Kidney tubule cell (primary cell): ENCODE measurements around the gene RNF152.
A peak's percentile ranks its signal among the peaks of the same experiment; 100 is the strongest.

Experiments
- DNase-seq: peaks from one replicate; pipeline ENCODE4 v3.0.0-alpha.2; 2018; ENCODE audit warnings: low spot score

The RNF152 gene, protein sequence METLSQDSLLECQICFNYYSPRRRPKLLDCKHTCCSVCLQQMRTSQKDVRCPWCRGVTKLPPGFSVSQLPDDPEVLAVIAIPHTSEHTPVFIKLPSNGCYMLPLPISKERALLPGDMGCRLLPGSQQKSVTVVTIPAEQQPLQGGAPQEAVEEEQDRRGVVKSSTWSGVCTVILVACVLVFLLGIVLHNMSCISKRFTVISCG

DNA sequence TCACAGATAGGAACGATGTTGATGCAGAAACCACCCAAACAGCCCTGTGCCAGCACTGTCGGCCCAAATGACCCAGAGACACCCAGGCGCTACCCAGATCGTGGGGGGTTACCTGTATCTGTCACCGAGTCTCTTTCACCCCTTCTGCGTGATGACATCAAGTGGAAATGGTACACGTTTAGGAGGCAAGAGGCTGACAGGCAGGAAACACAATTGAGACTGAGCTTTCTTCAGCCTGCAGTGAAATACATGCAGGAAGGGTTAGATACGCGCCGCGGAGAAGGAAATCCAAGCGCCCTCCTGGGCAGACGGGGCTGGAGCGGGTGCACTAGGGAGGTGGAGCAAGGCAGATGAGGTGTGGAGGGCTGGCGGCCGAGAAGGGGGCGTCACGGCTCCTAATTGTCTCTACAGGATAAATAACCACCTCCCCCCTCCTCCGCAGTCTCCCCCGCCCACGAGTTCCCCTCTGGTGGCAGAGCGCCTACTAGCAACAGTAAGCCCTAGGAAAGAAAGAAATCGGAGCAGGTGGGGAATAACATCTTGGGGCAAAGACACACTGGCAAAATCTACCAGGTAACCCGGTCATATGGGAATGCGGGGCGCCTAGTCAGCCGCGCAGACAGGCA is at the start of gene RNF152:
Gene RNF152, minus strand, starts transcription at position 325 of the 626 bp plus-strand sequence. CDS start 76,544 bp downstream, outside the sequence.
- peak; percentile 21 for DNase-seq

DNA sequence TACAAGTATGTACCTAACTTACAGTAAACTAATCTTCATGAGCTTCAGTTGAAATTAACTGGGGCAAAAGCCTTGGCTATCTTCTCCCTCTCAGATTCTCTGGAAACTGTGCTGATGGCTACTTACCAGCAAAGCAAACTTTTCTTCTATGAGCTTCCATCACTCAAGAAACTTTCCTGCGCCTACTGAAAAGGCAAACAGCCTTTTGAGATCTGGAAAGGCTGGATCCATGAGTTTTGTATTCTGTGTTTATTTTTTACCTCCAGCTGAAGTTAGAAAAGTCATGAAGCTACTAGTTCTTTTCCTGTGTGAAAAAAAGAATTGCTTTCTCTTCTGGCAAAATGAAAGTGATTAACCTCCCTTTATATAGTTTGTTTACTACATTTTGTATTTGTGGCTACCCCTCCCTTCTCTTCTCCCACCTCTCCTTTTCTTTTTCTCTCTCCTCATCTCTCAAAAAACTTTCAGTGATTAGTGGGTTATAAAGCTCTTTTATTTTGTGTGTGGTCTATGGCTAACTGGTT is 49.2 kb upstream of the RNF152 start:
- no peak for DNase-seq

DNA sequence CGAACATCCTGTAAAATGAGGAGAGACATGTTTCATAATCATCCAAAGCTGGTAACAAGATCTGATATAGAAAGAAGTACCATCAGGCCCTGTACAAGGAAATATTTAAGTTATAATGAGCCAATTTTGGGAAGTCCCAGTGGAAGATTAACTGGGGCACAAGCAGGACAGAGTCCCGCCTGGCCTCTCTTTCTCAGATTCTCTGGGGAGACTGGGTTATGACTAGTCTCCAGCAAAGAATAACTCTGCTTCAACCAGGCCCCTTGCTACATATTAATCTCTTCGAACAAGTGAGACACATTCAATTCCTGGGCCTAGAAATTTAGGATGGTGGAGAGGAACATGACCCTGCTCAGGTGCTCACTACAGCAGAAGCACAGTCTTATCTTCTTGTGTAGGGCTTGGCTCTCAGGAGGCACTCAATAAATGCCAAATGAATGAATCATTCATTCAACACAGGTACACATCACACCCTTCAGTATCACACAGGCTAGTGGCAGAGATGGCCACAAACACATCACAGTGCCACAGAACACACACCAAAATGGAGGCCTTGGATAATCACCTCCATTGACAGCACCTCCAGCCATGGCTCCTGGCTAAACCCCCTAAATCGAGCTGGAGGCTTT is 46.4 kb upstream of the RNF152 start:
- DNase-seq, result peak; percentile 69

DNA sequence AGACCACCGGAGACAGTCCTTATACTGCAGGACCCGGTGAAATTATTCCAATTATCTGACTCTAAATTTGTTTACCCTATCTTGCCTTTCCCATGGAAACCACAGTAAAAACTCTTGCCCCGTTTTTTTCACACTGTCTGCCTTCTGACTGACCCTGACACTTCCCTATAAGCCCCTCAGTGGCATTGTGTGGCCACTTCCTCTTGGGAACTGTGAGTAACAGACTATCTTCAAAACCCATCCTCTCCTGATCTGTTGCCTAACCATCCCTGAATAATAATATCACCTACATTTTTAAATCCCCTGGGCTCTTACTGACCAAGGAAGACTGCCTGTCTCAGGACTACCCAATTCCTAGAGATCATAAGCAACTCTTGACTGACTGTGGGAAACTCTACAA is 42.6 kb upstream of the RNF152 start:
- DNase-seq, result no peak

DNA sequence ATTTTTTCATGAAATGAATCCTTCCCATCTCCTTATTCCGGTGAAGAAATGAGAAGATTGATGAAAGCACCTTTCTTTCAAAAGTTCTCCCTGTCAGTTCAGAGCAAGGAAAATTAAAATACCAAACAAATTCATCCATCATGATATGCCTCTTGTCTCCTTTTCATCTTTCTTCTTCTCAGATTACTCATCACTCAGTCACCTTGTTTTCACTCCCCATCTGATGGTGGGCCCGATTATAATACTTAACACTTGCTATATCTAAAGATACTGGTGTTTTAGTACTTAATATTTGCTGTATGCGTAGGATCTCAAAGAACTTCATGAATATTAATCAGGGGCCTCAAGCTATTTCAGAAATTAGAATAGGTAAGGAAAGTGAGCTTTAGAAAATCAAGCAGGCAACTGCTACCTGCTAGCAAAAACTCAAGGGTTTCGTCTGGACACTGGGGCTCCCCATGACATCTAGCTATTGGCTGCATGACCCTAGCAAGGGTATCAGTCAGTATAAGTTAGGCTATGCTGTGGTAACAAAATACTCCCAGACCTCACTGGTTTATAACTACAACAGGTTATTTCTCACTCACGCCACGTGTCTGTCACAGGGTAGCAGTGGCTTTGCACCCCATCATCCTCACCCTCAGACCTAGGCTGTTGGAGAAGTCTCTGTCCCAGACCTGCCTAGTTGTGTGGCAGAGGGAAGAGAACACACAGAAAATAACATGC is 39.0 kb upstream of the RNF152 start:
- no peak for DNase-seq

DNA sequence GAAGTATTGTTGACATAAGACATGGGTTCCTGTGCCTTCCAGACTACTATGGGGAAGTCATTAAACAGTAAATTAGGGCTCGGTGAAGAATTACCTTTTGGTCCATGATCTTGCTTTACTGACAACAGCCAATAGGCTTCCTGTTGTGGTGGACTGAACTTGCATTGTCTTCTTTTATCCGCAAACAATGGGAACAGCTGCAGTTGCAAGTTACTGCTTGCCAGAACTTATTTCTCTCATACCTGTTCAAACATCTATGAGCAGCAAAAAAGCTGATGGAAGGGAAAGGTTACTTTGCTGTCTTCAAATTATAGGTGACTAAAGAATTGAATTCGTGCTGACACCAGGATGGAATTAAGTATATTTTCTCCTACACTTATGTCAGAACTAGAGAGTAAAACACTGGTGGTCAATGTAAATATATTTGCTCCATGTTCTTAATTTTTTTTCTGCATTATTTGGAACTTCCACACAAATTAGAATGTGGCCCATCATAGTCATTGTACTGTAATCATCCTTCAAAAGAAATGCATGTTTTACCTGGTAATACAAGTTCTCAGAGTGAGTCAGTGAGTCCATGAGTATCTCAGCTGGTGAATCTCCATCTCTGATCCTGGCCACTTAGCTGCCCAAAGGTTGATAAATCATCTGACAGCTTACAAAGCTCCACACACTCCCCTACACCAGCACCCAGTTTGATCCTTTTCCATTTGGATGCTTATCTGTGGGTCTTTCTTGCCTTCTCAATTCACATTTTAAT is 37.3 kb upstream of the RNF152 start:
- no peak for DNase-seq

DNA sequence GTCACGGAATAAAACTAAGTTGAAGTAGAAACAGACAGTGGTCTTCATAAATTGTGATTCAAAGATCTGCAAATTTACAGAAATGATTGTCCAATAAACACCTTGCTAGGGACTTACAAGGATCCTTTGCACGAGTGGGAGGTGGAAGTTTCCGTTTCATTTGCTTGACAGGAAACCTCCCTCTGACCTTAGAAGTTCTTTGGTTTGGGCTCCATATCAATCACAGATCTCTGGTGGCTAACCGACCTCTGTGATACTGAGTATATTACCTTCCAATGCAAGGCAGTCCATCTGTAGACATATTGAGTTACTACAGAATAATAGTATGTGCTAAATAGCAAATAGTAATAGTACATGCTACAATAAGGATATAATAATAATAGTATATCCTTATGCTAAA is 33.7 kb upstream of the RNF152 start:
- no peak for DNase-seq

DNA sequence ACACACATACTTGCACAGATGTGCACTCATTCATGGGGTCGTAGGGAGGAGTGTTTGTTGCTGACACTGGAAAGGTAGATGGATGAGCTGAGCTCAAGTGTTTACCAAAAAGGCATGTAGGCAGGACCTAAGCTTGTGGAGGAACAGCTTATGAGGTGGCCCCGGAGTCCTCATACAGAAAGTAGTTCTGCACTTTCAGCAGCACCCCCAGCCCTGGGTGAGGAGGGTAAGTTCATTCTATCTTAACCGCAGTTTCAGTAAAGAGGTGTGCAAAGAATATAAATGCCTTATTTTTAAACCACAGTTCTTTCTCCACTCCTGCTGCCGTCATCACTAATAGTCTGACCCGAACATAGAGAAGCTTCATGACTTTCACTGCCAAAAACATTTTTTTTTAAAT is 31.7 kb upstream of the RNF152 start:
- no peak for DNase-seq

DNA sequence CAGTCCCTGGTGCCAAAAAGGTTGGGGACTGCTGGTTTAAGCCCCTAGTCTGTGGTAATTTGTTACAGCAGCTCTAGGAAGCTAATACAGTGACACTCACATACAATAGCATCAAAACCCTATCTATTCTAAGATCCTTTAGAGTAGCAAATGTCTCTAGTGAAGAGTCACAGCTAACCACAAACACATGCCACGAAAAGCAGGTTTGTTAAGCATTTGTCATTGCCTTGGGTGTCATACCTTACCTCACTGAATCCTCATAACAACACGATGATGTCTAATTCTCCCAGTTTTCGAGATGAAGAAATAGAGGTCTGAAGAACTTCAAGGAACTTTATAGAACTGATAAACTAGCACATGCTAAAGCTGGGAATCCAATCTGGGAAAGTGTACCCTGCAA is 29.6 kb upstream of the RNF152 start:
- DNase-seq, result no peak

DNA sequence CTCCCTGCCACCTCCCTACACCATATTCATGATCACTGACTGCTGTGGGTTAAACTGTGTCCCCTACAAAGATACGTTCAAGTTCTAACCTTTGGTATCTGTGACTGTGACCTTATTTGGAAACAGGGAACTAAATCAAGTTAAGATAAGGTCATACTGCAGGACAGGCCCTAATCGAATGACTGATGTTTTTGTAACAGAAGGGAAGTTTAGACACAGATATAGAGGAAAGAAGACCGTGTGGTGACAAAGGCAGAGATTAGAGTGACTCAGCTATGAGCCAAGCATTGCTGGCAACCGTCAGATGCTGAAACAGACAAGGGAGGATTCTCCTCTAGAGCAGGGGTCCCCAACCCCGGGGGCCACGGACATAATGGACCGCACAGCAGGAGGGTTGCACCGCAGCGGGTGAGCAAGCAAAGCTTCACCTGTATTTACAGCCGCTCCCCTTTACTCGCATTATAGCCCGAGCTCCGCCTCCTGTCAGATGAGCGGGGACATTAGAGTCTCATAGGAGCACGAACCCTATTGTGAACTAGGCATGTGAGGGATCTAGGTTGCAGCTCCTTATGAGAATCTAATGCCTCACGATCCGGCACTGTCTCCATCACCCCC is 28.9 kb upstream of the RNF152 start:
- no peak for DNase-seq

DNA sequence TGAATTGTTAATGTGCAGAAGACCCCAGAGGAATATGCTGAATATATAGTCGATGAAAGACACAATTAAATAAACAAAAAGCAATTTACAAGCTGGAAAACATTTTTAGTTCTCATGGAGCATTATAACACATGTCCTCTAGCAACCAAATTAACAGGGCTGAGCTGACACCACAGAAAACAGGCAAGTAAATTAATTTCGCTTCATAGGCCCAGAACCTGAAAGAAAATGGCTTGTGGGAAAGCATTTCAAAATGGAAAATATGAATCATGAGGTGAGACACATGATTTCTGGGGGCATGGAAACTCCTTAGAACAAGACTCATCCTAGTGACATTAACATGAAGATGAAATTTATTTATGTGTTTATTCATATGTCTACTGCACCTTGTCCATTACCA is 25.0 kb upstream of the RNF152 start:
- DNase-seq, result no peak

DNA sequence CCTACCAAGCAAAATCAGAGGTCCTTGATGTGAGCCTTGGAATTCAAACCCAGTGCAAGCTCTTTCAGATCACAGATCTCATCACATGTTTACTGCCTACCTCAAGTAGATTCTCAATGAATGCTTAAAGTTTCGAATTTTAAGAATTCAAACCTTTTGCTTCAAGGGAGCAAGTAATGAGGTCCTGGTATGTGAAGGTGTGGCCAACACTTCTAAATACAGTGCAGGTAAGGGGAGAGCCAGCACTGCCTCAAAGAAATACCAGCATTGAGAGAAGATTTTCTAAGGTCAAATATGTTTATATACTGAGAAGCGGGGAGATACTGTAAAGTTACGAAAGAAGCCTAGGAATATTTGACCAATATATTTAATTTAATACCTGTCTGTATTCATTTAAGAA is 19.7 kb upstream of the RNF152 start:
- no peak for DNase-seq

DNA sequence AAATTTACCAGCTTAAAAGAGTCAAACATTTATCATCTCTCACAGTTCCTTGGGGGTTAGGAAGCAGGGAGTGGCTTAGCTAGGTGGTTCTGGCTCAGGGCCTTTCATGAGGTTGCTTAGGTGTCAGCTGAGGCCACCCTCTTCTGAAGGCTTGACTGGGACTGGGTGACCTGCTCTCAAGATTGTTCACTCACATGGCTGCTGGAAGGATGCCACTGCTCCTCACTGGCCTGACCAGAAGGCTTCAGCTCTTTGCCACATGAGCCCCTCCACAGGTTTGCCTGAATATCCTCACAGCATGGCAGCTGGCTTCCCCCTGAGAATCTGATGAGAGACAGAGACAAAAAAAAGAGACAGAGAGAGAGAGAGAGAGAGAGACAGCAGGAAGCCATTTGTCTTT is 17.3 kb upstream of the RNF152 start:
- DNase-seq, result no peak

DNA sequence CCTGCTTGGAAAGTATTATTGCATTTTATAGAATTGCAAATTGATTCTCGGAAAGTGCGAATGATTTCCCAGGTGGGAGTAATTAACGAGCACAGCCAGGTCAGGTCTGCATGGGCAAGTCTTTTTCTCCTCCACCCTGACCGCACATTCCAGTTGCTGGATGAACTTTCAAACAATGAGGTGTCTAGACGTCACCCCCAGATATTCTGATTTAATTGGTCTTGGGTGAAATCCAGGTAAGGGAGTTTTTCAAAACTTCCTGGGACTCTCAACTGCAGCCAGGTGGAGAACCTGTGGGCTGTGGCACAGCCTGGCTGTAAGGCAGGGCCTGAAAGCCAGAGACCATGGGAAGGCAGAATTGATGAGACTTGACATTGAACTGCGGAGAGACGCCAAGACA is 15.9 kb upstream of the RNF152 start:
- DNase-seq, result no peak

DNA sequence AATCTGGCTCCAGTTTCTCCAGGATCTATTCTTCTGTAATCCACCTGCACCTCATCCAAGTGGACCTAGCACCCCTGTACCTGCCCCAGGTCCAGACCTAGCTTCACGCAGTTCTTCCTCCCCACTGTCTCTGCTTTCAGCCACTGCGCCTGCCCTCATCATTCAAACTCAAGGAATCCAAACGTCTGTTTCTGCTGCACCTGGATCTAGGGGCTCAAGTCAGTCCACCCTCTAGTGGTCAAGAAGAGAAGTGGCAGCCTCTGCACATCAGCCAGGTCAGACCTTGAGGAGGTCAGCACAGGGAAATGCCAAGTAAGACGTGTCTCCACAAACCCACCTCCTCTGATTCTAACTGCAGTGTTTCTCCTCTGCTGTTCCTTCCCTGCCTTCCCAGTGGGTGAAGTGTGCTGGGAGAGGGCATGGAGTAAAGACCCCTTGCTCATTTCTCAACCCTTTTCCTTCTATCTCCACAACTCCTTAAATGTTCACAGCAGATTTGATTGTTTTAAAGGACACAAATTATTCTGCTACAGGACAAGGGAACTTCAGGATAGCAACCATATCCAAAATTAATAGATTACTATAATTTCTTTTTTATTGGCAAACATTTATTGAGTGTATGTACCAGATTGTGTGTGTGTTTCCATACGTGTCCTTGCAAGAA is 8.6 kb upstream of the RNF152 start:
- DNase-seq, result peak; percentile 68

DNA sequence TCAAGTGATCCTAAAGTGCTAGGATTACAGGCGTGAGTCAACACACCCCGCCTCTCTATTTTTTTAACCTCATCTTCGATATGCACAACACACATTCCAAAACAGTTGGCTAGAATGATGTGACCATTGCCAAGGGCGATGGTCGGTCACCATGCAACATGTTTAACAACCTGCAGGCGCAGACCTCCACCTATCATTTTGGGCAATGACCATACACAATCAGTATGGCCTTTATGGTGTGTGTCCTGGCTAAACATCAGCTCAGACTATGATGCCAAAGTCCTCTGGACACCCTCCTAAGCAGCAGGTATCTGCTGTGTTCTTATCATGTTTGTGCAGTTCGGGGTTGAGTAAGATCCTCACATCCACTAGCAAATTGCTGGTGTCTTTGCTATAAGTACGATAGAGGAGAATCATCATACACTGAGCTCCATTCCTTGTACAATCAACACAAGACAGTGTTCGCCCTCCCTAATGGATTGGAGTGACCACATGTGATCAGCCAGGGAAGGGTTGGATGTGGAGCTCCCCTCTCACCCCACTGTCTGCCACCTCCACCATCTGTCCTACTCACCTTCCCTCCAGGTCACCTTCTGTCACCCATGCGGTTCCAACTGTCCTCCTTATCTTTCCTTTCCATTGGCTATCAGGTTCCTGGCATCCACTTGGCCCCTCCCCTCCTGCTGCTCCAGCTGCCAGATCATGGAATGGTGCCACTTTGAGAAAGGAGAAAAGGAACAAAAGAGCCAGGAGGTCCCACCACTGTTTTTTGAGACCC is 7.9 kb upstream of the RNF152 start:
- DNase-seq, result no peak

DNA sequence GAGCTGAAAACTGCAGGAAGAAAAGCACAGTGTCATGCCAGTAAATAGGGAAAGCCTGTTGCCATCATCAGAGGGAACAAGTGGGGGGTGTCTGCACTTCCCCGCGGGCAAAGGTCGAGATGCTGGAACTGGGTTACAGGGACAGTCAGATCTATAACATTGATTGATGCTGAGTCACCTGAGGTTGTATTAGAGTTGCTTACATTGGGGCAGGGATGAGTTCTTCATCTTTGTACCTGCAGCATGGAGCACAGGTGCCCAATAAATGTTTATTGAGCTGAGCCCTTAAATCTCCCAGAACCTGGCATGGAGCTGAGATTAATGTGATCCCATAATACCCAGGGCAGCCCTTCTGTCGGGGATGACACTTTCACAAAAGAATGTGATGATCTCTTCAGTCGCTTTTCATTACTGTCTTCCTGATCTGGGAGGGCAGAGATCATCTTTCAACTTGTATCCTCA is 5.9 kb upstream of the RNF152 start:
- DNase-seq, result peak; percentile 64

DNA sequence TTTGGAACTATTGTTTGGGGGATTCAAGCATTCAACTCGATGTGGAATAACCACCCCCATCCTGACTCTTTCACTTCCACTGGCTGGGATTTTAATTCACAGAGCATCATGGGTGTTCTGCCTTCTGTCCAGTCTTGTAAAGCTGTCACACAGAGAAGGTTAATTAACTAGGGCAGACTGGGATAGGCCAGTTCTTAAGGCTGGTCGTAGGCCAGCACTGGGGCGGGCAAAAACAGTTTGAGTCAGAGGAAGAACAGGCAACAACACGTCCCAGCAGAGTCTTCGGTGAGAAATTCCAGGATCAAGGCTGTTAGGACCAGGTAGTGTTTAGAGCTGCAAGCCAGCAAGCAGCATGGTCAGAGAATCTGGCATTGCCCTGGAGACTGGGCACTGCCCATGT is 4.0 kb upstream of the RNF152 start:
- peak; percentile 82 for DNase-seq

DNA sequence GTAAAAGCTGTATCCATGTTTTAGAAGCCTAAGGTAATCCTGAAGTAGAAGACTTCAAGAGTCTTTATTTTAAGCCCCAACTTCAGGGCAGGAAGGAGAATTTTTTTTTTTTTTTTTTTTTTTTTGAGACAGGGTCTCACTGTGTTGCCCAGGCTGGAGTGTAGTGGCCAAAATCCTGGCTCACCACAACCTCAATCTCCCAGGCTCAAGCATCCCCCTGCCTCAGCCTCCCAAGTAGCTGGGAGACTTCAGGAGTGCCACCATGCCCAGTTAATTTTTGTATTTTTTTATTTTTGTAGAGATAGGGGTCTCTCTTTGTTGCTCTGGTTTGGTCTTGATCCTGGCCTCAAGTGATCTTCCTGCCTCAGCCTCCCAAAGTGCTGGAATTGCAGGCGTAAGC is 3.3 kb upstream of the RNF152 start:
- no peak for DNase-seq
